Fibroblast of skin of abdomen (primary cell): ENCODE results near the gene AIFM3.
"Not testable (repeated sequence)": the region's sequence is repeated elsewhere in the genome, so short reads cannot be mapped to it uniquely, and the experiment has no call there.

Experiments
- DNase-seq: peaks from one replicate; pipeline ENCODE4 v3.0.0-alpha.2; 2013

The AIFM3 gene

DNA sequence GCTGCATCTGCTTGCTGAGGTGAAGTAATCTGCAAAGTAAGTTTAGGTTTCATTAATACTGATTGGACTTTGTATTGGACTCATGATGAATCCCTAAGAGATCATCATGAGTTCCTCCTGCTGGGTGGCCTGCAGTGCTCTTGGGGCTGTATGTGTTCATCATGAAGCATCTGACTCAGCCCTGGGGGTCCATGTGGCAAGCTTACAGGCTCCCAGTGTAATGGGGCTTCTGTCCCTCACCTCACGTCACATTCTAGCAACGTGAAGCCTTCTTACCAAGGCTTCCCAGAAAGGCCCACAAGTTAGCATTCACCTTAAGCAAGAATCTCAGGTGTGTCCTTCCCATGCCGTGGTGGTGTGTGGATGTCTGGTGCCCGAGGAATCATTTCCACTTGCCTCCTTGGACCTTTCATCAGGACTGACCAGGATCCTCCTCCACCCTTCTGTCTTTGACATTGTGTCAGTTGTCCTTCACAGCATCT is 26.1 kb upstream of the AIFM3 start:
- no peak for DNase-seq

GRCh38 chr22:20942203-20942902 is 24.7 kb upstream of the AIFM3 start:
- not testable (repeated sequence) for DNase-seq

- no peak for DNase-seq
Observed at GRCh38 chr22:20943104-20943933, 23.7 kb upstream of the AIFM3 start.

GRCh38 chr22:20944042-20944441 is 23.0 kb upstream of the AIFM3 start:
- DNase-seq, result no peak

DNA sequence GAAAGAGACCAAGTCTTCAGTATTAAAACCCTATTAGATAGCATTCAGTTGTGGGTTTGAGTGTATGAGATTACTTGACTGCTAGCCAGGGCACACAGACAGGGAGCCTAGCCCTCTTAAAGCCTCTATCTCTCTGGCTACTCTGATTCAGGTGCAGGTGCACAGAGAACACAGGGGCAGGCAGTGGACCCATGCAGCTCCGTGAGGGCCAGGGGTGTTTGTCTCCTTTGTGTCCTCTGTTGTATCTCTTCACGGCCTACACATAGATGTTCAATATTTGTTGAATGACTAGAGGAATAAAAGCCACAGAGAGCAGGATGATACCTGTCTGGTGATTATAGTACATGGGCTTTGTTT is 21.5 kb upstream of the AIFM3 start:
- no peak for DNase-seq

GRCh38 chr22:20946080-20946986 is 20.7 kb upstream of the AIFM3 start:
- DNase-seq, result no peak

DNA sequence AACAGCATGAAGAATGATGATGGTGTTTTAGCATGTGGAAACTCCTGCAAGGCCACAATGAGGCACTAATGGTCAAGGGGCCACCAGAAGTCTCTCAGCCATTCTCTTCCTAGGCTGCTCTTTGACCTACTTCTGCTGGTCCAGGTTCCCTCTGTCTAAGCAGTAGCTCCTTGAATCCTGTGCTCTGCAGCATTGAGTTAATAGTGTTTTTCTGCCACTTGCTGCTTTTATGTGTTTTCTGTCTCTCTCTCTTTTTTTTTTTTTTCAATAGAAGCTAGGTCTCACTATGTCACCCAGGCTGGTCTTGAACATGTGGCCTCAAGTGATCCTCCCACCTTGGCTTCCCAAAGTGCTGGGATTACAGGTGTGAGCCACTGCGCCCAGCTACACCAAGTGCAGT is 20.1 kb upstream of the AIFM3 start:
- no peak for DNase-seq

DNA sequence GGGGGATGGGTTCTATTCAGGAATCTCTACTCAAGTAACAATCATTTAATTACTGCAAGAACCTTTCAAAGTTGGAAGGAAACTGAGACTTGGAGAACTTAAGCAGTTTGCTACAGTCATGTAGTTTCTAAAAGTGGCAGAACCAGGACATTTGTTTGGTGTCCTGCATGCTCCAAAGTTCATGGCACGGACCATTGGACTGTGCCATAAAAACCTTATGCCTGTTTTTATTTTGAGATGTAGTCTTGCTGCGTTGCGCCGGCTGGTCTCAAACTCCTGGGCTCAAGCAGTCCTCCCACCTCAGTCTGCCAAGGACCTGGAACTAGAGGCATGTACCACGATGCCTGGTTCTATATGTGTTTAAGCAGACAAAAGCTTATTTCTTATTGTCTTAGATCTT is 18.6 kb upstream of the AIFM3 start:
- DNase-seq, result no peak

DNA sequence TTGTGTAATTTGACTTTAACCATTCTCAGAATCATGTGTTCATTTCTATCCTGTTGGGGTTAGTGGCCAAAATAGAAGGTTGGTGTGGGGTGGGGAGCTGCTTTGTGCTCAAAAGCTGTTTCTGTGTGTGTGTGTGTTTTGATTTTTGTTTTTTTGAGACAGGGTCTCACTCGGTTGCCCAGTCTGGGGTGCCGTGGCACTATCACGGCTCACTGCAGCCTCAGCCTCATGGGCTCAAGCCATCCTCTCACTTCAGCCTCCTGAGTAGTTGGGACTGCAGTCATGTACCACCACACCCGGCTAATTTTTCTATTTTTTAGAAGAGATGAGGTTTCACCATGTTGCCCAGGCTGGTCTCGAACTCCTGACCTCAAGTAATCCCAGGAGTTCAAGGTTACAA is 18.1 kb upstream of the AIFM3 start:
- no peak for DNase-seq

- DNase-seq, result no peak
Observed at GRCh38 chr22:20949698-20950183, 17.3 kb upstream of the AIFM3 start.

- DNase-seq, result no peak
Observed at GRCh38 chr22:20951151-20951931, 15.7 kb upstream of the AIFM3 start.

- no peak for DNase-seq
Observed at GRCh38 chr22:20951932-20952380, 15.1 kb upstream of the AIFM3 start.

- DNase-seq, result no peak
Observed at GRCh38 chr22:20952544-20953341, 14.3 kb upstream of the AIFM3 start.

- no peak for DNase-seq
Observed at GRCh38 chr22:20953342-20953608, 13.8 kb upstream of the AIFM3 start.

- peak; percentile 44 for DNase-seq
Observed at GRCh38 chr22:20953668-20954500, 13.2 kb upstream of the AIFM3 start.

GRCh38 chr22:20955548-20955947 is 11.5 kb upstream of the AIFM3 start:
- DNase-seq, result no peak

DNA sequence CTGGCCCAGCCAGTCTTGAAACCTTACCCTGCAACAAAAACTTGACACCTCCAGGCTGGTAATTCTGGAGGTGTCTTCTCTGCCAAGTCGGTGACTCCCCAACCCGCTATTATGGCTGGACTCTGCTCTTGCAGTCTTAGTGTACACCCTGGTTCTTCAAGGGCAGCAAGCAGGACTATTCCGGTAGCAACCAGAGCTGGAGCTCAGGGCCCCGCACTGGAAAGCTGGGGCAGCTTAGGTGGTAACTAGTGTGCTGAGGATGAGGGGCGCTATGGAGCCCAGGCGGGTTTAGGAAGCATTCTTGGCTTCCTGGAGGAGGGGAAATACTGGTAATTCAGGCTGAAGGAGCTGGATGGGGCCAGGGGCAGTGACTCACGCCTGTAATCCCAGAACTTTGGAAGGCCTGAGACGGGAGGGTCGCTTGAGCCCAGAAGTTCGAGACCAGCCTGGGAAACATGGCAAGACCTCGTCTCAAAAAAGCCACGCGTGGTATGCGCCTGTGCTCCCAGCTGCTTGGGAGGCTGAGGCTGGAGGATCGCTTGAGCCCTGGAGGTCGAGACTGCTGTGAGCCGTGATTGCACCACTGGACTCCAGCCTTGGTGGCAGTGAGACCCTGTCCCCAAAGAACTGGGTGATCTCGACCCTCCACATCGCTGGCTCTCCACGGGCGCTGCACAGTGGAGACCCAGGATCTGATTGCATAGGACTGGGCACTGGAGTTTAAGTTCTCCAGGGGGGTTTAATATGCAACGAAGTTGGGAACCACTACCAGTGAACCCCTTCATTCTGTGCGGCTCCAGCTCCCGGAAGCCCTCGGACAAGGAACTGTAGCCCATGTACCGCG is 10.6 kb upstream of the AIFM3 start:
- DNase-seq, result peak; percentile 27

DNA sequence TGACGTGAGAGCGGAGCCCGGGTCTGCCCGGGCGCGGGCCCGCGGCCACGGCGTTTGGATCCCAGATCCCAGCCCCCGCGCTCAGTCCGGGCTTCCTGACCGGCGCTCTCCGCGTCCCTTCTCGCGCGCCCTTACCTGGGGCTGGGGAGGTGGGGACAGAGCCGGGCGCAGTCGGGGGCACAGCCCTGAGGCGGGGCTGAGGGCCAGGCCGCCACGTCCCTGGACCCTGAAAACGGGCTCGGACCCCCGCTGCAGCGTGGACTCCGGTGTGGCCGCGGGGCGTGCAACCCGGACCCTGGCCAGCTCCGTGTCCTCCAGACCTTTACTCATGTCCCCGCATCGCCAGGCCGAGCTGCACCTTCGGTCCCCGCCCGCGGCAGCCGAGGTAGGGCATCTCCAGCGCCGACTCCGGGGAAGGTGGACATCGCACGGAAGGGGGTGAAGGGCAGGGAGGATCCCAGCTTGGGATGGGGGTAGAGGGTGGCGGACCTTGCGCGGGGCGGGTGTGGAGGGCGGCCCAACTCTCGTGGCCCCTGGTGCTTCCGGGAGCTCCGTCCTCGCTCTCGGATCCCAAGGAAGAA is 9.9 kb upstream of the AIFM3 start:
- no peak for DNase-seq
